HG02571 (cell line): ENCODE results near the gene GPC5.

ENCODE experiments used
- ATAC-seq: cut with Tn5 transposase; IDR thresholded peaks from one replicate; pipeline ENCODE4 v1.9.1; 2021; ENCODE audit warnings: mild to moderate bottlenecking, moderate library complexity; ENCODE audit not compliant: unreplicated experiment

Gene GPC5

DNA sequence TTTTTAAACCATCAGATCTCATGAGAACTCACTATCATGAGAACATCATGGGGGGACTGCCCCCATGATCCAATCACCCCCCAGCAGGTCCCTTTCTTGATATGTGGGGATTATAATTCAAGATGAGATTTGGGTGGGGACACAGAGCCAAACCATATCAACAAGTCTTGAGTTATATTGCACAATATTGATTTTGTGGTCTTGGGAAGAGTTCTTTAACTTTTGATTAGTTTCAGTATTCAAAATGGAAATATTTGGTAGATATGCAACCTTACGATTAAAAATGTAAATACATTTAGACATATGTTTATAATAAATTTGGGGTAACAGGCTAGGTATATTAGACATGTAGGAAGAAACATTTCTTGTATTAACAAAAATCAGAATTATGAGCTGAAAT, 188.2 kb downstream of the GPC5 start:
- ATAC-seq = no peak

DNA sequence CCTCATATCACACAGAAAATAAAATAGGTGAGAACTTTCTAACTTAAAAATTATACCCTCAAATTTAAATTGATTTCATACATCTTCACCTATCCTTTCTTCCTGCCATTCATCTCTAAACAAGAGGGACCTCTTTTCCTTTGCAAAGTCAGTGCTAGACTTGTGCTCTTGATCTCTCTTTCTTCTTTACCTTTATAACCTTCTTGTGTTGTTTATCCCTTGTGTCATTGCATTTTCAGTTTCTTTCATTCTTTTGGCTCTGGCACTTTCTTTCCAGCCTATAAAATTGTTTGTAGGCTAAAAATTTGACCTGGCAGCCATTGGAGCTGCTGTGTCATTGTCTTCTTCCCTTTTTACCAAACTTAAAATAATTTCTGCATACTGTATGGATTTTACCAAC, 190.1 kb downstream of the GPC5 start:
- no peak for ATAC-seq

DNA sequence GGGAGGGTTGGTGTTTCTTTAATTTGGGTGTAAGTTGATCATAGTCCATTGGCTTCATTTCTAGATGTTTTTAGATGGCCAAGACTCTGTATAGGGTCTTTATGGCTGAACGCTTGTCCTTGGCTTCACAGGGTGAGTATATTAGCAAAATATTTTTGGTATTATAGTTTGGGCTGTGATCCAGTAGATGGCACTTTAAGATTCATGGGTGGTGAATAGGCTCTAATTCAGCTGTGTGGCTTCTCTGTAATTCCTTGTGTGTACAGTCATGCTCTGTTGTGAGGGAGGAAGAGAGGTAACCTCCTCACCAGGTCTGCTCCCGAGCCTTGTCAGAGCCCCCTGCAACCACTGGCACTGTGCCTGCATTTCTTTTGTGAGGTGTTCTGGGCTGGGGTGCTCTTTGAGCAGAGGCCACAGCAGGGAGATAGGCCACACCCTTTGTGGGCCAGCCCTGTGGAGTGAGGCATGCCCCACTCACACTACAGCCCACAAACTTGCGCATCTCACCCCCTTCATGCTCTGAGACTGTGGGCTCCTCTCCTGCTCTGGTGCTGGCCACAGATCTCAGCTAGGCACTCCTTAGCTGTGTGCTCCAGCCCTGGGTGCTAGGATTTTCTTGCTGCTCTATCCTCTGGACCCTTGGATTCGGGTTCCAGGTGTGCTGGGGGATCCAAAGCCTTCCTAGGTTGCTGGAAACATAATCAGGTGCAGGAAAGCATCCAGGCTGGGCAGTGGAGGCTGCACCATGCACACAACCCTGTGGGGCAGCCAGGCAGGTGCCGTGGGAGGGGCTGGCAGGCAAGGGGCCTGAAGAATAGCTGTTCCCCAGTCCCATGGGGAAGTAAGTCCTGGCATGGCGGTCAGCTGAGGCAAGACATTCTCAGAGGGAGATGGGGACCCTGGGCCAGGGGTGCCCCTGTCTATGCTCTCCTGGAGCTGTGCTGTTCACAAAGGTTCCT, 193.9 kb downstream of the GPC5 start:
- ATAC-seq = no peak

DNA sequence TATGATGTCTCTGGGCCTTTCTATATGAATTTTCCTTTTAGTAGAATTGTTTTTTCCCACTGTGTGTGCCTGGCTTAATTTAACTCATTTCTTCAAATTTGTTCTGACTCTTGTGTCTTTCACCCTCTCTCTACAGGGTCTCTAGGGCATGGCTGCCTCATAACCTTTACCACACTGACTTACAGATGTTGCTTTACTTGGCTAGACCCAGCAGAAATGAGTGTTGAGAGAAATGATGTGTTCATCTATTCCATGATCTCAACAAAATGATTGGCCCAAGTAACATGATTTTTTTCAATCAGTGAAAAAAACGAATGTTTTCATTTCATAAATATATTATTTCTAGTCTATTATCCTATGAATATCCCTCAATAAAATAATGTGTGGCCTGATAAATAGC, 195.0 kb downstream of the GPC5 start:
- no peak for ATAC-seq

DNA sequence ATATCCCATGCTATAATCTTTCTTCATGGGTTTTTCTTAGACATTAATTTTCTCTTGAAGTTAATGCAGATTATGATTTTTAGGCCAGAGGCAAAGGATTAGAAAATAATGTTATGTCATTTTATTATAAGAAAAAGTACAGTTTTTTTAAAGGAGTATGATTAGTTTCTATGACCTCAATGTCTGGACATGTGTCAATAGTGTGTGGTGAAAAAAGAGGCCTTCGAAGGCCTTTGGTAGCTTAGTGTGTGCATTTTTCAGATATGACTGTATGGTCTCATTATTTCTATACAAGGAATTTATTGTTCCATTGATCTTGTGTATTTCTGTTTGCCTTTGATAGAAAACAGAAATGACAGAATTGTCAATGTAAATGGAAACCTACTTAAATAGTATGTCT, 195.6 kb downstream of the GPC5 start:
- ATAC-seq = no peak

DNA sequence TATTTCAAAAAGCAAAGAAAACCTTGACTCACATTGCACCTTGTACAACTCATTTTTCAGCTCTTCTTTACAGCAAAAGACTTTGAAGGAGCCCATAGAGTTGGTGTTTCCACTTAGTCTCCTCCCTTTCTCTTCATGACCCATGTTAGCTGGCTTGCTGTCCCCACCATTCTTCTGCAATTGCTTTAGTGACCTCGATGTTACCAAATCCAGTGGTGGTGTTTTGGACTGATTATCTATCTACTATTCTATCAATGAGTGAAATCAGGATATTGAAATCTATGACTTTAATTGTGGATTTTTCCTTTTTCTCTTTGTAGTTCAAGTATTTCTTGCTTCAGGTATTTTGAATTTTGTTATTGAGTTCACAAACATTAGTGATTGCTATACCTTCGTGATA, 197.3 kb downstream of the GPC5 start:
- no peak for ATAC-seq

DNA sequence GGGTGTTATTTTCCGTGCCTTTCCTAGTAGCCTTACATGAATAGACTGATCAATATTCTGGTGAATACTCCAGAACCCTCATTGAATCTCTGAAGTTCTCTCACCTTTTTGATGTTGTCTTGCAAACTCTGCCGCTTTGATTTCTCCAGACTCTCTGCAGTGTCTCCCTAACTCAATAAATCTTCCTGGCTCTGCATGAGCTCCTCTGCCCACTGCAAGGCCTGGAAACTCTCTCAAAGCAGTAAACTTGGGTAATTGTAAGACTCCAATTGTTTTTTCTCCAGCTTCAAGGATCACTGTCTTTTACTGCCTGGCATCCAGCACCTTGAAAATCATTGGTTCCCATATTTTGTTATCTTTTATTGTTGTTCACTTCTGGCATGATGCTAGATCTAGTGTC, 198.4 kb downstream of the GPC5 start:
- no peak for ATAC-seq

DNA sequence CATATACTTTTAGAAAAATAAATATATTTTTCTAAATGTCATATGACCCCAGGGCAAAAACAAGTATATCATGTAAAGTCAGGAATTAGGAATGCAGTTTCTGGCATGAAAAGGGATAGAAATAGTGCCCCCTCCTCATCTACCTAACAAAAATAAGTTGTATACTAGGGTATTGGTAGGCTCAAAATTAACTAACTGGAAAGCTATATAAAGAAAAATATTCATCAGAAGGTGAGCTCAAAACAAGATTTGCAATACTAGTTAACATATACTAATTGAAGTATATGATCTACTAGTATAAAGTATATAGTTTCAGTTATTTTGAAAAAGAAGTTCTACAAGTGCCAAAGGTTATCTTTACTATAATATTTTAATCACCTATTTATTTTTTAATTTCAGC, 200.2 kb downstream of the GPC5 start:
- no peak for ATAC-seq

DNA sequence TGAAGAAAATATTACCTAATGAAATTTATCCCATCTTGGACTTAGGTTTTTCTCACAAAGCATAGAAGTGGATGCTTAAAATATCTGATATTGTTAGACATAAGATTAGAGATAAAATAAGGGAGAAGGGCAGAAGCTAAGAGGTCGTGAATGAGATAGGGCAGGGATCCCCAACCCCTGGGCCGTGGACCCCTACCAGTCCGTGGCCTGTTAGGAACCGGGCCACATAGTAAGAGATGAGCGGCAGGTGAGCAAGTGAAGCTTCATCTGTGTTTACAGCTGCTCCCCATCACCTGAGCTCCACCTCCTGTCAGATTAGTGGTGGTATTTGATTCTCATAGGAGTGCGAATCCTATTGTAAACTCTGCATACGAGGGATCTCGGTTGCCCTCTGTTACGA, 202.9 kb downstream of the GPC5 start:
- ATAC-seq = no peak

DNA sequence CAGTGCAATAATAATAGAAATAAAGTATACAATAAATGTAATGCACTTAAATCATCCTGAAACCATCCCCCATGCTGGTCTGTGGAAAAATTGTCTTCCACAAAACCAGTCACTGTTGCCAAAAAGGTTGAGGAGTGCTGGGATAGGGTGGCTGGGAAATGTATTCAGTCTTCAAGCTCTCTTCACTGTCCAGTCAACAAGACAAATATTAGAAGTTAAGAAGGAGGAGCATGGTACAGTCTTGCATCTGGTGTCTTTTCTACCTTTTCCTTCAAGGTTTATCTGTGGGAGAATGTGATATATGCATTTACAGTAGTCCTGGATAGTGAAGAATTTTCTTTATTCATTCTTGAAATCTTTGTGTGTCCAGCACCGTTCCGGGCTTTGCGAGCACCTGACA, 203.4 kb downstream of the GPC5 start:
- no peak for ATAC-seq

DNA sequence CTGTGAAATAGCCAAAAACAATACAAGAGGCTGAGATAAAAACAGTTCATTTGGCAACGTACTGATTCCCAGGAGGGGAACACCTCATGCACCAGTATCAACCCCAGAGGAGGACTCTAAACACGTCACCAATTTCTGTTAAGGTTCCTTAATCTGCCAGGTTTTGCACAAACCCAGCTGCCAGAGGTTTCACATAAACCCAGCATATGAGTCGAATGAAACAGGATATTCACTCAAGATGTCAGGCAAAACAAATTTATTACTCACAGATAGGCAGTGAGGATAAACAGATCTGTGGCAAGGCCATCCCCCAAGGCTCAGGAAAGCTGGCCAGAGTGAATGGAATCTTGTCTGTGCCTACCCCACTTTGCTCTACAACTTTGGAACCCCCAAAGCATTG, 210.9 kb downstream of the GPC5 start:
- ATAC-seq = no peak

DNA sequence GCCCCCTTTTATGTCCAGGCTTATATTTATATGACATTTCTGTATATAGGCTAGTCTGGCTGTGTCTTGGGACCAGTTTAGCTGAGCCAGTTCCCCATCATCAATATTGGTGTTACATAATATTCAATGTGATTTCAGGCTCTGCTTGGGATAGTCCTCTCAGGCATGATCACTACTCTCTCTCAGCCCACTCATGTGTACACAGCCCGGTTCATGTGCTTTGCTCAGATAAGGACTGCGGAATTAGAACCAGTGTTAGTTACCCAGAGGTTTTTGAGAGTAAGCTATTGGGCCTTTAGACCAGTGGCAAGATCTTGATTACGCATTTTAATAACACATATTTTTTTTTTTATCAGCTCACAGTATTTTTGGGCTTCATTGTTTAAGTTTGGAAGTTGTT, 219.9 kb downstream of the GPC5 start:
- no peak for ATAC-seq

DNA sequence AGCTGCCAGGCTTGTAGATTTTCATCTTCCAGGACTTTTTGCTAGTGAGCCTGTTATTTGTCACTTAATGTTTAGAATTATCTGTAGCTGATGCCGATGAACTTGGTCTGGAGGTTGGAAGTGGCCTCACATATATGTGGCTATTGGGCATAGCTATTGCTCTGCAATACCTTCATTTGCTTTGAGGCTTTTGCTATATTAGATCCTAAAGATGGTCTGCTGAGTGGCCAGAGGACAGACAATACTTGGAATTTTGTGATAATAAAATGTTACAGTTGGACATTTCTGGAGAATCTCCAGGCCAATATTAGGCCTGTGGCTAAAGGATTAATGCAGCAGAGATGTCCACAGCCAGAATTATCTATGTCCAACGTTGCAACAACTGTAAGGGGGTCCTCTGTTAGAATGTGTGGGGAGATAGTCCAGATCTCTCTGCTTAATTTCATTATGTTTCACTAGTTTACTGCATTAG, 222.3 kb downstream of the GPC5 start:
- no peak for ATAC-seq

DNA sequence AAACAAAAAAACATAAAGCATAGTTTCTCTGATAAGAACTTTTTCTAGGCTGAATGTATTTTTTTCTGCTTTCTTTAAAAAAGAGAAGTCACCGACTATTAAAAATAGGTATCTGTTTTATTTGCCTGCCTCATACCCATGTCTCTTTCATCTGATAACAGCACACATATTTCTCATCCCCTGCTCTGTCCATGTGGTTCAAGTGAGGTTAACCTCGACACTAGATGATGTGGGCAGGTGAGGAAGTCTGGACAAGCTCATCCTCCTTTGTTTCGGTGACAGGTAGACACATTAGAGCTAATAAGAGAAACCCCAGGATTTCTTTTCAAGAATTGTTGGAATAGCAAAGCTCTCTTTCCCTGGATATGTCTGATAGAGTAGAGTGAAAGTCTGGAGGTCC, 222.7 kb downstream of the GPC5 start:
- no peak for ATAC-seq

DNA sequence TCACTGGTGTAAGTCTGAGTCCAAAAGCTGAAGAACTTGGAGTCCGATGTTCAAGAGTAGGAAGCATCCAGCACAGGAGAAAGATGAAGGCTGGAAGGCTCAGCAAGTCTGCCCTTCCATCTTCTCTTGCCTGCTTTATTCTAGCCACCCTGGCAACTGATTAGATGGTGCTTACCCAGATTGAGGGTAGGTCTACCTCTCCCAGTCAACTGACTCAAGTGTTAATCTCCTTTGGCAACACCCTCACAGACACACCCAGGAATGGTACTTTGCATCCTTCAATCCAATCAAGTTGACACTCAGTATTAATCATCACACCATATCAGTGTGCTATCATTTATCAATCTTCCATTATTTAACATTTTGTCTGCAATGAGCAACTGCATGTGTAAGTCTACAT, 223.5 kb downstream of the GPC5 start:
- no peak for ATAC-seq

DNA sequence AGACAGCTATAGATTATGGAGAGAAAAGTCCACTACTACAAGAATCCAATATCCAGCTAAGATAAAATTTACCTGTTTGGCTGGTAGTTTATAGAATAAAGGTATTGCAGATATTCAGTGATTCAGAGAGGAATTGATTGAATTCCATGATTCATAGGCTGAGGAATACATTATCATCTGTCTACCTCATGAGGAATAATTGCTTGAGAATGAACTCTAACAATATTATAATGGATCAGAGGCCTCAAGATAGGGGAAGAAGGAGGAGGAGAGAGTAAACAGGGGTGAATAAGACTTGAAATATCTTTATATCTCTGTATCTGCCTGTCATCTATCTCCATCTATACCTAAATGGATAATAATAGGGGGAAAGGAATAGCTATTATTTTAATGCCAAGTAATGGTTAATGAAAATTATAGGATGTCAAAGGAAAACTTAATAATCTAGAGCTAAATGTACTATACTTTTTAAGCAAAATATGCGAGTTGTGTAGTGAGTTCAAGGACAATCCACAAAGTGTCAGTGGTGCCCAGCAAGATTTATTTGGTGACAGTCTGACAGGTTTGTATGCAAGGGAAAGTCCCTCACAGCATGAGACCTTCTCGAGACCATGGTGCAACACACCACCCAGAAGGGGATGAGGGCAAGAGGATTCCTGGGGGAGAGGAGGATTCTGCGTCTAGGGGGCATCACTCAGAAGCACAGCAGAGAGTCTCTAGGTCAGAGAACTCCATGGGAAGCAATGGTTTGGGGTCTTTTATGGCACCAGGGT, 224.5 kb downstream of the GPC5 start:
- no peak for ATAC-seq

DNA sequence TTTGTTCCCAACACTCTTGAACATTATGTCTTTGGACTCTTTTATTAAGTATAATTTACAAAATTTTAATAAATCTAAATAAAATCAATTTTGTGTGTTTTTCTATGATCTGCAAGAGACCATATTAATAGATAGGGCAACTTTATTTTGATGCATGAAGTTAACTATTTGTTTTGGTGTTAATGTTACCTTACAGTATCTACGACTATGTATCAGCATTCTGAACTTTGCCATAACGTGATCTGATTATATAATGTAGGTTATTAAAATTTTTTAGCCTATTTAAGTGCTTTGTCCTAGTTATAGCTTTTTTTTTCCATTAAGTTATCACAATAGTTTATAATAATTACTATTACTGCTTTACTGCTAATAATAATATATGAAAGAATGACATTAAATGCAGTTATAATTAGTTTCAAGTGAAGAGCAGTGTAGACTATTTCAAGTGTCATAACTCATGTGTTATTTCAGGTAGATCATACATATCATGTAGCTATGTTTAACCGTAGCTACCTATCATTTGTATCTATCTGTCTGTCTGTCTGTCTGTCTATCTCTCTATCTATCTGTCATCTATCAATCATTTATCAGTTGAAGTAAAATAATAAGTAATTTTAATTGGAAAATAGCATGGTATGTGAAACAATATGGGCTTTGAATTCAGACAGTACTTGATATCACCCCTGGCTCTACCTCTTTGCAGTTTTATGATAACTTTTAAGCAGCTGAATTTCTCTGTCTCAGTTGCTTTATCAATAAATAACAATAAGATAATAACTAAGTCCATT, 229.7 kb downstream of the GPC5 start:
- ATAC-seq = no peak

DNA sequence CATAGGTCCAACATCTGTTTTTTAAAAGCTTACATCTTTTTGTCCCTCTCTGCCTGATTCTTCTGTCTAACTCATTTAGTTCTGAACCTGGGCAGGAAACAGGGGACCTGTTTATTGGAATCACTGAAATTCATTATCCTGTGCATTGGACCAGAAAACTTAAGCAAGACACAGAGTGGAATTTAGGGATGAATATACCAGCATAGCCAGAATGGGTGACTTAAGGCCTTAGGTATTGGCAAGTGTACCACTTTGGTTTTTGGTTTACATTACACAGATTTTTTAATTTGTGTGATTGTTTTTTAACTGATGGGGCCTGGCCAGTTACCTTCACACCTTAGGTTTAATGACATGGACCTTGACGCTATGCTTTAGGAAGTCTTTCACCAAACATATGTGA, 232.5 kb downstream of the GPC5 start:
- ATAC-seq = no peak

DNA sequence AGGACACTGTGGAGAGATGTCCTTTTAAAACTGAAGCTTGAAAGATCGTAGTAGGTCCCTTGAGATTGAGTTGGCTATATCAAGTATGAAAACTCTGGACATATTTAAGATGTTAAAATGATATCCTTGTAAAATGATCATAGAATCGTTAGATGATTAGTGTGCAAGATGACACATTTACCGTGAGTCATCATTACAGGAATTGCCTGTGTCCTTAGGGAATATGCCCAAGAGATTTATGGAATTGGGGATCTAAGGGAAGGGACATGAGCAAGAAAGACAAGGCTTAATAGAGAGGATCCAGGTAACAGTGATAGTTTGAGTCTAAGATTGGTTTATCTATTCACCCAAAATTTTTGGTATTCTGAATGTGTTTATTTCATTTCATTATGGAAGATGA, 233.7 kb downstream of the GPC5 start:
- no peak for ATAC-seq

DNA sequence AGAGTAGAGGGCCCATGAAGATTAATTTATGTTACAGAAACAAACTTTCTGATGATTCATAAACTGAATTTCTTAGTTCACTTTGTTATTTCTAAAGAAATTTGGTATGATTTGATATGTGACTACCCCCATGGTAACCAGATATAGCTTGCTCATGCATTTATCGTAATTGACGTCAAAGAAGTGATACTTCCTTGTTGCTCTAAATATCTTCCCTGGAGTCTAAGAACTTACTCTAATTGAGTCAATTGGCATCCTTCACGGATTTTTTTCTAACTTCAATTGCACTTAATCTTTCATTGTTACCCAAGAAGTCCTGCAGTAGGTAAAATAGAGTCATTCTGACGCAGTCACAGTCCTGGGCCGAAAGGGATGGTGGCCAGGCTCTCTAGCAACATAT, 240.9 kb downstream of the GPC5 start:
- ATAC-seq = no peak

DNA sequence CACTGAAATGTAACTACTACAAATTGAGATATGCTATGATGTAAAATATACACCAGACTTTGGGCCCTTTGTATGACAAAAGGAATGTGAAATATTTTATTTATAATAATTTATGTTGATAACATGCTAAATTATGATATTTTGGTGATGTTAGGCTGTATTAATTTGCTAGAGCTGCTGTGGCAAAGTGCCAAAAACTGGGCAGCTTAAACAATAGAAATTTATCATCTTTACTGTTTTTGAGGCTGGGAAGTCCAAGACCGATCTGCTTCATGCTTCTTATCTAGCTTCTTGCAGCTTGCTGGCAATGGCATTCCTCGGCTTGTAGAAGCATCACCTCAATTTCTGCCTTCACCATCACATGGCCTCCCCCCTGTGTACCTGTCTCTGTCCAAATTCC, 245.0 kb downstream of the GPC5 start:
- no peak for ATAC-seq
